Measurements from ENCODE around the gene MYMX. TPM values are rescaled to one million over a fixed set of nuclear protein-coding genes. Genes with fewer than 3 reads are reported as not detected.

Gene MYMX
- total and polyA plus RNA-seq, 2 of the 13 experiments (the other 11 are each of a cell fraction or from before 2014, with no cell fraction given): not detected

DNA sequence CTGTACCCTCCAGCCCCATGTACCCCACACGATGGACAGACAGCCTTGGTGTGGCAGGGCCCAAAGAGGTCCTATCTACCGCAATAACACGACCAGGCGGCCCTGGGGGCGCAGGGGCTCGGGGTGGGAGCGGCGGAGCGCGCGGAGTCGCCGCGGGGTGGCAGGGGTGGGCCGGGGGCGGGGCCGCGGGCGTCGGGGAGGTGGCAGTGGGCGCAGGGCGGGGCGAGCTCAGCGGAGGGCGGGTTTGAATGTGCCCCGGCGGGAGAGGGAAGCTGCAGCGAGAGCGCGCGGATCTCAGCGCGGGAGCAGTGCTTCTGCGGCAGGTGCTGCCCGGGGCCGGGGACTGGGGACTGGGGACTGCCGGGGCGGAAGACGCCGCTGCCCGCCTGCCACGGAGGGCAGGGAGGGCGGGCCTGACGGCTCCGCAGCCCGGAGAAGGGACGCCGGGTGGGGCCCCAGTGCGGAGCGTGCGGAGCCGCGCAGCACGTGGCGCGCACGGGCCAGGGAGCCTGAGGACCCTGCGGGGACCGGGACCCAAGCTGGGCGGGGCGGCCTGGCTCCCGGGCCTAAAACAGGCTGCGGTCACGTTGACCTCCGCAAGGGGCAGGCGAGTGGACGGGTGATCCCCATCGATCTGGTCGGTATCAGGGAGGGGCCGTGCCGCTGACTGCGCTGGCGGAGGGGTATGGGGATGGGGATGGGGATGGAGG is 6.7 kb downstream of the MYMX start, which contains the start of gene SLC29A1 (continued):
- TF ChIP-seq, protein P1, sequence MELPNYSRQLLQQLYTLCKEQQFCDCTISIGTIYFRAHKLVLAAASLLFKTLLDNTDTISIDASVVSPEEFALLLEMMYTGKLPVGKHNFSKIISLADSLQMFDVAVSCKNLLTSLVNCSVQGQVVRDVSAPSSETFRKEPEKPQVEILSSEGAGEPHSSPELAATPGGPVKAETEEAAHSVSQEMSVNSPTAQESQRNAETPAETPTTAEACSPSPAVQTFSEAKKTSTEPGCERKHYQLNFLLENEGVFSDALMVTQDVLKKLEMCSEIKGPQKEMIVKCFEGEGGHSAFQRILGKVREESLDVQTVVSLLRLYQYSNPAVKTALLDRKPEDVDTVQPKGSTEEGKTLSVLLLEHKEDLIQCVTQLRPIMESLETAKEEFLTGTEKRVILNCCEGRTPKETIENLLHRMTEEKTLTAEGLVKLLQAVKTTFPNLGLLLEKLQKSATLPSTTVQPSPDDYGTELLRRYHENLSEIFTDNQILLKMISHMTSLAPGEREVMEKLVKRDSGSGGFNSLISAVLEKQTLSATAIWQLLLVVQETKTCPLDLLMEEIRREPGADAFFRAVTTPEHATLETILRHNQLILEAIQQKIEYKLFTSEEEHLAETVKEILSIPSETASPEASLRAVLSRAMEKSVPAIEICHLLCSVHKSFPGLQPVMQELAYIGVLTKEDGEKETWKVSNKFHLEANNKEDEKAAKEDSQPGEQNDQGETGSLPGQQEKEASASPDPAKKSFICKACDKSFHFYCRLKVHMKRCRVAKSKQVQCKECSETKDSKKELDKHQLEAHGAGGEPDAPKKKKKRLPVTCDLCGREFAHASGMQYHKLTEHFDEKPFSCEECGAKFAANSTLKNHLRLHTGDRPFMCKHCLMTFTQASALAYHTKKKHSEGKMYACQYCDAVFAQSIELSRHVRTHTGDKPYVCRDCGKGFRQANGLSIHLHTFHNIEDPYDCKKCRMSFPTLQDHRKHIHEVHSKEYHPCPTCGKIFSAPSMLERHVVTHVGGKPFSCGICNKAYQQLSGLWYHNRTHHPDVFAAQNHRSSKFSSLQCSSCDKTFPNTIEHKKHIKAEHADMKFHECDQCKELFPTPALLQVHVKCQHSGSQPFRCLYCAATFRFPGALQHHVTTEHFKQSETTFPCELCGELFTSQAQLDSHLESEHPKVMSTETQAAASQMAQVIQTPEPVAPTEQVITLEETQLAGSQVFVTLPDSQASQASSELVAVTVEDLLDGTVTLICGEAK (IDR thresholded peaks at IDR 0.05): no peak
- TF ChIP-seq, protein P1 (CRISPR knock-in tag; IDR thresholded peaks at IDR 0.05): peak; percentile 51; the same call in 1 of the 2 replicates
- peak; percentile 34; the same call in 1 of the 2 replicates for TF ChIP-seq ZSCAN25 (CRISPR knock-in tag; IDR thresholded peaks at IDR 0.05)
- peak; percentile 84 for TF ChIP-seq HNRNPLL (IDR thresholded peaks at IDR 0.05; ENCODE audit: low read depth, low read length, poor library complexity, severe bottlenecking)
- 0 out of 2 replicates have a peak, but pooled peaks have one; percentile 21 for TF ChIP-seq NCOA2 (CRISPR knock-in tag; IDR thresholded peaks at IDR 0.05)
- TF ChIP-seq SIN3A (IDR thresholded peaks at IDR 0.05; ENCODE audit: borderline replicate concordance, low read depth, low read length): peak; percentile 84; the same call in 1 of the 2 replicates
- no peak for TF ChIP-seq CEBPG (CRISPR knock-in tag; IDR thresholded peaks at IDR 0.05)
- peak; percentile 75; the same call in 1 of the 2 replicates for TF ChIP-seq HES4 (CRISPR knock-in tag; IDR thresholded peaks at IDR 0.05; ENCODE audit: borderline replicate concordance)
- TF ChIP-seq ZNF672 (CRISPR knock-in tag; IDR thresholded peaks at IDR 0.05): no peak
- TF ChIP-seq, protein P2, sequence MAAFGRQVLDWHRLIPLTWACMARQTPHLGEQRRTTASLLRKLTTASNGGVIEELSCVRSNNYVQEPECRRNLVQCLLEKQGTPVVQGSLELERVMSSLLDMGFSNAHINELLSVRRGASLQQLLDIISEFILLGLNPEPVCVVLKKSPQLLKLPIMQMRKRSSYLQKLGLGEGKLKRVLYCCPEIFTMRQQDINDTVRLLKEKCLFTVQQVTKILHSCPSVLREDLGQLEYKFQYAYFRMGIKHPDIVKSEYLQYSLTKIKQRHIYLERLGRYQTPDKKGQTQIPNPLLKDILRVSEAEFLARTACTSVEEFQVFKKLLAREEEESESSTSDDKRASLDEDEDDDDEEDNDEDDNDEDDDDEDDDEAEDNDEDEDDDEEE (CRISPR knock-in tag; IDR thresholded peaks at IDR 0.05): peak; percentile 86; the same call in 1 of the 2 replicates
- TF ChIP-seq PRPF4 (IDR thresholded peaks at IDR 0.05; ENCODE audit: low read depth, low read length, poor library complexity, severe bottlenecking): no peak
- no peak for TF ChIP-seq SIX1 (CRISPR knock-in tag; IDR thresholded peaks at IDR 0.05; ENCODE audit: borderline replicate concordance)
- peak; percentile 83 for TF ChIP-seq IKZF4 (CRISPR knock-in tag; IDR thresholded peaks at IDR 0.05; ENCODE audit: borderline replicate concordance, low read depth, not compliant biosample characterization)
- TF ChIP-seq ZBTB38 (CRISPR knock-in tag; IDR thresholded peaks at IDR 0.05): no peak; the same call in 1 of the 2 replicates
- TF ChIP-seq SP5 (CRISPR knock-in tag; IDR thresholded peaks at IDR 0.05; ENCODE audit: borderline replicate concordance, low read depth): peak; percentile 68
- TF ChIP-seq, protein P3, sequence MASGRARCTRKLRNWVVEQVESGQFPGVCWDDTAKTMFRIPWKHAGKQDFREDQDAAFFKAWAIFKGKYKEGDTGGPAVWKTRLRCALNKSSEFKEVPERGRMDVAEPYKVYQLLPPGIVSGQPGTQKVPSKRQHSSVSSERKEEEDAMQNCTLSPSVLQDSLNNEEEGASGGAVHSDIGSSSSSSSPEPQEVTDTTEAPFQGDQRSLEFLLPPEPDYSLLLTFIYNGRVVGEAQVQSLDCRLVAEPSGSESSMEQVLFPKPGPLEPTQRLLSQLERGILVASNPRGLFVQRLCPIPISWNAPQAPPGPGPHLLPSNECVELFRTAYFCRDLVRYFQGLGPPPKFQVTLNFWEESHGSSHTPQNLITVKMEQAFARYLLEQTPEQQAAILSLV (CRISPR knock-in tag; IDR thresholded peaks at IDR 0.05; ENCODE audit: borderline replicate concordance): peak; percentile 87; the same call in 1 of the 2 replicates
- TF ChIP-seq SAFB2 (CRISPR knock-in tag; IDR thresholded peaks at IDR 0.05; ENCODE audit: borderline replicate concordance, low read depth): peak; percentile 55; the same call in 1 of the 2 replicates
- no peak; the same call in 1 of the 2 replicates for TF ChIP-seq SRY (CRISPR knock-in tag; IDR thresholded peaks at IDR 0.05)
- TF ChIP-seq CENPX (CRISPR knock-in tag; IDR thresholded peaks at IDR 0.05): no peak
